Measurements from ENCODE around the gene ADCY1.

ADCY1 gene

DNA sequence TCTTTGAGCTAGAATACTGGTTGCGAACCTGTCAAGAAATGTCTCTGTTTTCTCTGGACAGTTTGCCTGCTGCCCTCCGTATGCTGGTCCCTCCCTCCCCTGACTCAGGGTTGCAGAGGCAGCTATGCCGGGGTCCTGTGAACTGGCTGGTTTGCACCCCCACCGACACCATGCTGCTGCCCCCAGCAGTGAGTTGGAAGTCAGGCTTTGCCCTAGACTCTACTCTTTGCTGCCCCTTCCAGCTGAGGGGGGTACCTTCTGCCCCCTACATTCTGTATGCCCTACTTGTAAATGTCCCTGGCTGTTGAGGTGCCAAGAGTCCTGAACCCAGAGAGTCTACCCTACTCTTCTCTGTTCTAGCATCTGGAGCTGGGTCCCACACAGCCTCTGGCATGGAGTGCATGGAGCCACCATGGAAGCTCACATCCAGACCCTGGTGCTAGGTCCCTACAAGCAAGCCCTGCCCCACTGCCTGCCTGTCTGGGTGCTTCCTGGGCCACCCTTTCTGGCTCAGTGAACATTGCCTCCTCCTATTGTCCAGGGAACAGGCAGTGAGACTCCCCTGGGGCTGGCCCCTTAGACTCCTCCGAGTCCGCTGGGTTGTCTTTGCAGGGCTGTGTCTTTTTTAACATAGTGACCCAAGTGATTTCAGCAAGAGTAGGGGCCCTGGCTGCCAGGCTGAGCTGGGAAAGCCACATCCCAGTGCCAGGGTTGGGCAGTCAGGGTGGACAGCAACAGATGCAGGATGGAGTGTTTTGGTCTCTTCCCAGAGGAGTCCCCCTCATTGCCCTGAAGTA is 138.9 kb downstream of the ADCY1 start:
- no peak for DNase-seq (ENCODE audit: low read depth)
- TF ChIP-seq, protein P1, sequence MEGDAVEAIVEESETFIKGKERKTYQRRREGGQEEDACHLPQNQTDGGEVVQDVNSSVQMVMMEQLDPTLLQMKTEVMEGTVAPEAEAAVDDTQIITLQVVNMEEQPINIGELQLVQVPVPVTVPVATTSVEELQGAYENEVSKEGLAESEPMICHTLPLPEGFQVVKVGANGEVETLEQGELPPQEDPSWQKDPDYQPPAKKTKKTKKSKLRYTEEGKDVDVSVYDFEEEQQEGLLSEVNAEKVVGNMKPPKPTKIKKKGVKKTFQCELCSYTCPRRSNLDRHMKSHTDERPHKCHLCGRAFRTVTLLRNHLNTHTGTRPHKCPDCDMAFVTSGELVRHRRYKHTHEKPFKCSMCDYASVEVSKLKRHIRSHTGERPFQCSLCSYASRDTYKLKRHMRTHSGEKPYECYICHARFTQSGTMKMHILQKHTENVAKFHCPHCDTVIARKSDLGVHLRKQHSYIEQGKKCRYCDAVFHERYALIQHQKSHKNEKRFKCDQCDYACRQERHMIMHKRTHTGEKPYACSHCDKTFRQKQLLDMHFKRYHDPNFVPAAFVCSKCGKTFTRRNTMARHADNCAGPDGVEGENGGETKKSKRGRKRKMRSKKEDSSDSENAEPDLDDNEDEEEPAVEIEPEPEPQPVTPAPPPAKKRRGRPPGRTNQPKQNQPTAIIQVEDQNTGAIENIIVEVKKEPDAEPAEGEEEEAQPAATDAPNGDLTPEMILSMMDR (IDR thresholded peaks at IDR 0.05; ENCODE audit: control insufficient read depth, extremely low read depth, insufficient read depth), result no peak
- no peak overlapping the region for H3K4me3 ChIP-seq (ENCODE audit: low read depth, low read length)

DNA sequence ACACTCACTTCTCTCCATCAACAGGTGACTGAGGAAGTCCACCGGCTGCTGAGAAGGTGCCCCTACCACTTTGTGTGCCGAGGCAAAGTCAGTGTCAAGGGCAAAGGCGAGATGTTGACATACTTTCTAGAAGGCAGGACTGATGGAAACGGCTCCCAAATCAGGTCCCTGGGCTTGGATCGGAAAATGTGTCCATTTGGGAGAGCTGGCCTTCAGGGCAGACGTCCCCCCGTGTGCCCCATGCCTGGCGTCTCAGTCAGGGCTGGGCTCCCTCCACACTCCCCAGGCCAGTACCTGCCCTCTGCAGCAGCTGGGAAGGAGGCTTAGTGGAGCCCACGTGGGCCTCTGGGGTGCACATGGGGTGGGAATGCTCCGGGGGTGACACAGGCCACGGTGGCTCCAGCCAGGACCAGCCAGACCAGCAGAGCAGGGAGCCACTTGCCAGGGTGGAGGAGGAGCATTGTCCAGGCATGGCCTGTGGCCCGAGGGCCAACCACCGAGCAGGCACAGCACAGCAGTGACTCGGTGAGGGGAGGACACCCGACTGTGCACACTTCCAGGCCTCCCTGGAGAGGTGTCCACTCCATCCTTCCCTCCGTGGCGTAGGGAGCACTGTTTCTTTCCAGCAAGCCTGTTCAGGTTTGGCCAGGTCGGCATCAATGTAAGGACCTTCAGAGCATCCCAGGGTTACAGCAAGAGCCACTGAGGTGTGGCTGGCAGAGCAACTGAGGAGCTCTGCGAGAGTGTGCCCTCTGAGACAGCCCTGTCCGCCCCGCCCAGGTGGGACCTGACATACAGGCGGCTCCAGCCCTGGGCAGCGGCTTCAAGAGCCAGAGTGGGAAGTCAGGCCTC is 139.7 kb downstream of the ADCY1 start:
- no peak for DNase-seq (ENCODE audit: low read depth)
- TF ChIP-seq, protein P1 (IDR thresholded peaks at IDR 0.05; ENCODE audit: control insufficient read depth, extremely low read depth, insufficient read depth), result no peak
- H3K4me3 ChIP-seq (ENCODE audit: low read depth, low read length), result no peak overlapping the region

DNA sequence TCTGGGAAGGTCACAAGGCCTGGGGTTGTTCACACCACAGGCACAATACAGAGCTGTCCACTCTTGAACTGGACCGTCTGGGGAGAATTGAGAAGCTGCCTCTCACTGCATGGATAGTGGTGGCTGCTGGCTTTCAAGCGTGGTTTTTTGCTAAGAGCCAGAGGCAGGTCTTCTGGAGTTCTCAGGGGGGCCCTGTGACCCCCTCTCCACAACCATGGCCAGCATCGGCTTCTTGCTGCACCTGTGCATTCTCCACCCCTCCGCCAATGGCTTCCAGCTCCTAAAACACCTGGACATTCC is 140.3 kb downstream of the ADCY1 start:
- TF ChIP-seq, protein P1 (IDR thresholded peaks at IDR 0.05; ENCODE audit: control insufficient read depth, extremely low read depth, insufficient read depth), result no peak
- H3K4me3 ChIP-seq (ENCODE audit: low read depth, low read length), result no peak overlapping the region
- DNase-seq (ENCODE audit: low read depth), result no peak

DNA sequence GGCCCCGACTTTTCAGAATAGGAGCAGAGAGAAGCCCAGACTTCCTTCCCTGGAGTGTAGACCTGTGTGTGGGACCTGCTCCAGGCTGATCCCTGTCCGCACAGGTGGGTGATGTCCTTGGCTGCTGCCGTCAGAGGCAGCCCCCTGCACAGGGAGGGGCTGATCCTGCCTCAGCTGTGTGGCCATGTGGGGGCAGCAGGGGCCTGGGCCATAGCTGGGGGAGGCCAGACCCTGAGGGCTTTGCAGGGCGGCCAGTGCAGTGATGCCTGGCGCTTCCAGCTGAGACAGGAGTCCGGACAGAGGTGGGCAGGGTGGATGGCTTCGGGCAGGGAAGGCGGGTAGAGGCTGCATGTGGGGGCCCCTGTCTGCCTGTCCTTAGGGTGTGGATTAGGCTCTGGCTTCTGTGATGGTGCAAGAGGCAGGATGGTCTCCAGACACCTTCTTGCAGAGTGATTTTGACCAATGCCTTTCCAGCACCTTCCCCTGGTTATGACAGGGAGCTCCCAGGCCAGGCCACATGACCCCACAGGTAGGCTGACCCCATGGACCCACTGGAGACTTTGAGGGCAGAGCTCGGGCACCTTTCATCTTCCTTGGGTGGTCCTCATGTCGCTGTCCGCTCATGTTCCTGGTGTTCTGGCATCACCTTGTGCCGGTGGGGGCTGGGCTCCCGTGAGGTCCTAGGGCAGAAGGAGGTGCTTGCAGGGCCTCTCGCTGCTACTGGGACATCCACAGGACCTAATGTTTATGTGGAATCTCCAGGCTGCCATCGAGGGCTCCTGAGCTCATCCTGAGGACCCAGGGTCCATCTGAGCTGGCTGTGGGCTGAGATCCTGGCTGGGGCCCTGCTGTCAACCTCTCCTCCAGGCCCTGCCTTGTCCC is 141.5 kb downstream of the ADCY1 start:
- no peak overlapping the region for H3K4me3 ChIP-seq (ENCODE audit: low read depth, low read length)
- TF ChIP-seq, protein P1 (IDR thresholded peaks at IDR 0.05; ENCODE audit: control insufficient read depth, extremely low read depth, insufficient read depth), result no peak
- DNase-seq (ENCODE audit: low read depth), result no peak

DNA sequence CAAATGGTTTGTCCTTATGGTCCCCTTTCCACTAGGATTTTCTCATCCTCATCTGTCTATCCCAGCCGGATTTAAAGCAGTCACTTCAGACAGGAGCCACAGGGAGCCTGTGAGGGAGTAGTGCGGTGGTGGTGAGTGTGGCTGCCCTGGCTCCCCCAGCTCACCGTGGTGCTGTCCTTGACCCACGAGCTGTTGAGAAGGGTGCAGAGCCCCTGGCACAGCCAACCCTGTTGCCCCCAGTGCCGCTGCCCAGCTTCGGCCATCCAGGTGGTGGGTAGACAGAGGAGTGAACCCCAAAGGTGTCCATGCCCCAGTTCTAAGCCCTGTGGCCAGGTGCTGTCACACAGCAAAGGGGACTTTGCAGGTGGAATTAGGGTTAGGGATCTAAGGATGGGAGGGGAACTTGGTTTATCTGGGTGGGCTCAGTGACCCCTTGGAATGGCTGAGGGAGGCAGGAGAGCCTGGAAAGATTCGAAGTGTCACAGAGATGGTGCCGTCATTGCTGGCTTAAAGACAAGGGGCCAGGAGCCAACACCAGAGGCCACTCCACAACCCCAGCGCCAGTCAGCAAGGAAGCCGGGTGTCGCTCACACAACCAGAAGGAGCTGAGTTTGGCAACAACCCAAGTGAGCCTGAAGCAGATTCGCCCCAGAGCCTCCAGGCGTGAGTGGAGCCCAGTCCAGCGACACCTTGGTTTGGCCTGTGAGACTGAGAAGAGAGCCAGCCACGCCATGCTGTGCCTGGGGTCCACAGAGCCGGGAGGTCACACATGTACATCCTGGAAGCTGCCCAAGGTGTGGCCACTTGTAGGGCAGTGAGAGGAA is 142.4 kb downstream of the ADCY1 start:
- TF ChIP-seq, protein P1 (IDR thresholded peaks at IDR 0.05; ENCODE audit: control insufficient read depth, extremely low read depth, insufficient read depth), result no peak
- no peak overlapping the region for H3K4me3 ChIP-seq (ENCODE audit: low read depth, low read length)
- DNase-seq (ENCODE audit: low read depth), result no peak
